Hepatocyte (in vitro differentiated cells): ENCODE measurements around the gene ARAP3. TPM values are rescaled to one million over a fixed set of nuclear protein-coding genes. Genes with fewer than 3 reads are reported as not detected.

ENCODE experiments used
- DNase-seq: peaks from one replicate; pipeline ENCODE4 v3.0.0-alpha.2; 2016; ENCODE audit warnings: low spot score
- H2AFZ ChIP-seq: fragments of 200-600 bp; sonication (generic); 2 replicates; pipeline ENCODE4 v1.6.0; 2016; ENCODE audit warnings: antibody characterized with exemption, mild to moderate bottlenecking
- H3K27ac ChIP-seq: fragments of 200-600 bp; sonication (generic); 2 replicates; pipeline ENCODE4 v1.5.1; 2016; ENCODE audit warnings: mild to moderate bottlenecking
- H3K27me3 ChIP-seq: fragments of 200-600 bp; sonication (generic); 2 replicates; pipeline ENCODE4 v1.6.1; 2016
- H3K36me3 ChIP-seq: fragments of 200-600 bp; sonication (generic); replicated peaks from 2 replicates; pipeline ENCODE4 v1.5.1; 2016; ENCODE audit warnings: low read depth; ENCODE audit not compliant: insufficient read depth
- H3K4me1 ChIP-seq: fragments of 200-600 bp; sonication (generic); 2 replicates; pipeline ENCODE4 v1.5.1; 2016; ENCODE audit warnings: mild to moderate bottlenecking, moderate library complexity; ENCODE audit not compliant: insufficient read depth
- H3K4me2 ChIP-seq: fragments of 200-600 bp; sonication (generic); 2 replicates; pipeline ENCODE4 v1.6.0; 2016
- H3K4me3 ChIP-seq: fragments of 200-600 bp; sonication (generic); 2 replicates; pipeline ENCODE4 v1.5.1; 2016; ENCODE audit warnings: mild to moderate bottlenecking
- H3K79me2 ChIP-seq: fragments of 200-600 bp; sonication (generic); 2 replicates; pipeline ENCODE4 v1.6.0; 2017; ENCODE audit warnings: mild to moderate bottlenecking
- H3K9me2 ChIP-seq: fragments of 200-600 bp; sonication (generic); replicated peaks from 2 replicates; pipeline ENCODE4 v1.6.0; 2017; ENCODE audit warnings: mild to moderate bottlenecking; ENCODE audit not compliant: insufficient read depth
- H3K9me3 ChIP-seq: fragments of 200-600 bp; sonication (generic); 2 replicates; pipeline ENCODE4 v1.5.1; 2016; ENCODE audit warnings: low read depth, mild to moderate bottlenecking
- H4K20me1 ChIP-seq: fragments of 200-600 bp; sonication (generic); 2 replicates; pipeline ENCODE4 v1.6.0; 2016; ENCODE audit warnings: mild to moderate bottlenecking; ENCODE audit not compliant: insufficient read depth, poor library complexity, severe bottlenecking
- EZH2 ChIP-seq: fragments of 200-600 bp; sonication (generic); IDR thresholded peaks from 2 replicates; pipeline ENCODE4 v1.6.1; 2016; ENCODE audit warnings: antibody characterized with exemption, mild to moderate bottlenecking, borderline replicate concordance
- EZH2phosphoT487 ChIP-seq: fragments of 200-600 bp; sonication (generic); IDR thresholded peaks from one replicate; pipeline ENCODE4 v1.6.1; 2018; ENCODE audit warnings: antibody characterized with exemption, mild to moderate bottlenecking, low read depth, moderate library complexity; ENCODE audit not compliant: unreplicated experiment, severe bottlenecking
- WGBS: methylation state at CpG from one replicate; pipeline ENCODE4 v1.1.6; 2016; ENCODE audit warnings: low lambda C conversion rate; ENCODE audit errors: missing lambda C conversion rate; 5-methylcytosine and 5-hydroxymethylcytosine counted together
- polyA plus RNA-seq: library from polyadenylated mRNA; unstranded; fragments of >200 nt; fragmentation: Nextera tagmentation; extraction: Ambion mirVana; gene quantifications from 2 replicates; pipeline ENCODE4 v1.2.1, GENCODE V29; 2016
- total RNA-seq: library from RNA; depleted of rRNA; stranded (reverse); fragments of >200 nt; gene quantifications from 2 replicates; pipeline ENCODE4 v1.2.3, GENCODE V29; 2014
- TF ChIP-seq, protein P1 (sequence below): fragments of 200-600 bp; sonication (generic); IDR thresholded peaks from 2 replicates; pipeline ENCODE4 v1.5.1; 2016; ENCODE audit warnings: antibody characterized with exemption, mild to moderate bottlenecking; ENCODE audit not compliant: poor library complexity

ARAP3 gene
- total and polyA plus RNA-seq, 2 experiments from 2014 or later: 5.1 to 8.6 TPM

DNA sequence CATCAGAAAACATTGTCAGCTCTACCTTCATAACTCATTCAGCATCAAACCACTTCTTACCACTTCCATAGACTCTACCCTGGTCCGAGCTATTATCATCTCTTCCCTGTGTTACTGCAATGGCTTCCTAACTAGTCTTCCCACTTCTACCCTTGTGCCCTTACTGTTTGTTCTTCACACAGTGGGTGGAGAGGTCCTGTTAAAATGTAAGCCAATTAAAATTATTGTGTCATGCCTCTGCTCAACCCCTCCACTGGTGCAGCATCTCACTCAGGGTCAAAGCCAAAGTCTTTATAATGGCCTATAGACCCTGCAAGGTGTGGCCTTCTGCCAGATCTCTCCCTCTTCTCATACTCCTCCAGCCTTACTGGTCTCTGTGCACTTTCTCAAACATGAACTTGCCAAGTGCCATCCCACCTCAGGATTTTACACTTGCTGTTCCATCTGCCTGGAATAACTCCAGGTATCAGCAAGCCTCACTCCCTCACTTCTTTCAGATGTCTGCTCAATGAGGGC, 22.8 kb upstream of the ARAP3 start:
- 70% methylated on average over 1 of the region's 1 CpG for WGBS
- H3K4me1 ChIP-seq: peaks cover 4% of the 10 kb centered on the region
- no peak overlapping the region for H2AFZ ChIP-seq
- no peak for DNase-seq
- H3K9me3 ChIP-seq: no peaks in the 10 kb centered on the region
- H3K36me3 ChIP-seq: no peaks in the 10 kb centered on the region
- peaks cover 57% of the 10 kb centered on the region for H3K27me3 ChIP-seq
- no peak overlapping the region for H3K4me2 ChIP-seq
- no peak for TF ChIP-seq EZH2
- TF ChIP-seq, protein P1, sequence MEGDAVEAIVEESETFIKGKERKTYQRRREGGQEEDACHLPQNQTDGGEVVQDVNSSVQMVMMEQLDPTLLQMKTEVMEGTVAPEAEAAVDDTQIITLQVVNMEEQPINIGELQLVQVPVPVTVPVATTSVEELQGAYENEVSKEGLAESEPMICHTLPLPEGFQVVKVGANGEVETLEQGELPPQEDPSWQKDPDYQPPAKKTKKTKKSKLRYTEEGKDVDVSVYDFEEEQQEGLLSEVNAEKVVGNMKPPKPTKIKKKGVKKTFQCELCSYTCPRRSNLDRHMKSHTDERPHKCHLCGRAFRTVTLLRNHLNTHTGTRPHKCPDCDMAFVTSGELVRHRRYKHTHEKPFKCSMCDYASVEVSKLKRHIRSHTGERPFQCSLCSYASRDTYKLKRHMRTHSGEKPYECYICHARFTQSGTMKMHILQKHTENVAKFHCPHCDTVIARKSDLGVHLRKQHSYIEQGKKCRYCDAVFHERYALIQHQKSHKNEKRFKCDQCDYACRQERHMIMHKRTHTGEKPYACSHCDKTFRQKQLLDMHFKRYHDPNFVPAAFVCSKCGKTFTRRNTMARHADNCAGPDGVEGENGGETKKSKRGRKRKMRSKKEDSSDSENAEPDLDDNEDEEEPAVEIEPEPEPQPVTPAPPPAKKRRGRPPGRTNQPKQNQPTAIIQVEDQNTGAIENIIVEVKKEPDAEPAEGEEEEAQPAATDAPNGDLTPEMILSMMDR: no peak
- TF ChIP-seq EZH2phosphoT487: no peak
- no peak overlapping the region for H3K27ac ChIP-seq
- H3K9me2 ChIP-seq: no peaks in the 10 kb centered on the region
- no peak overlapping the region for H3K4me3 ChIP-seq
- H3K79me2 ChIP-seq: no peaks in the 10 kb centered on the region
- H4K20me1 ChIP-seq: no peaks in the 10 kb centered on the region

DNA sequence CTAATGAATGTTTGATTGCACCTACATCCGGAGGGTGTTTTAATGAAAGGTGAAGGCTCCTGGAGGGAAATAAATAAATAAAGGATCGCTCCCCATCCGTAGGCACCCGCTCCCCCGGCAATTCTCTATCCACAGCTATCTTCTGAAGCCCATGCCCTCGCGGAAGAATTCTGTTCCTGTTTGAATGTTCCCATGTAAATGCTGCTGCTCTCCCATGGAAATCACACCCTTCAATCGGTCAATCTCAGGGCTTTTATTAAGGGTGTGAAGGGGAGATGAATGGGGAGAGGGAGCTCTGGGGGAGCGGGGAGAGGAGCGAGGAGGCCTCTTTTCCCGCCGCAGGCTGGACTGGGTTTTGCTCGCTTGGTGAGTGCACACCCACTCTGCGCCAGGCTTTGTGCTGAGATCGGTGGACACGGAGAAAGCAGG, 21.1 kb upstream of the ARAP3 start:
- TF ChIP-seq EZH2 (peak; percentile 41), EZH2phosphoT487 (no peak)
- TF ChIP-seq, protein P1: no peak
- H3K36me3 ChIP-seq: no peaks in the 10 kb centered on the region
- peak overlapping the region; percentile 97 for H3K4me2 ChIP-seq
- no peaks in the 10 kb centered on the region for H3K9me3 ChIP-seq
- peak overlapping the region; percentile 58 for H3K4me3 ChIP-seq
- no peak for DNase-seq
- H4K20me1 ChIP-seq: no peaks in the 10 kb centered on the region
- 11% methylated on average over 16 of the region's 16 CpGs for WGBS
- H3K79me2 ChIP-seq: no peaks in the 10 kb centered on the region
- H2AFZ ChIP-seq: peak overlapping the region; percentile 63
- H3K4me1 ChIP-seq: peaks cover 4% of the 10 kb centered on the region
- peaks cover 72% of the 10 kb centered on the region for H3K27me3 ChIP-seq
- H3K9me2 ChIP-seq: no peaks in the 10 kb centered on the region
- H3K27ac ChIP-seq: no peak overlapping the region

DNA sequence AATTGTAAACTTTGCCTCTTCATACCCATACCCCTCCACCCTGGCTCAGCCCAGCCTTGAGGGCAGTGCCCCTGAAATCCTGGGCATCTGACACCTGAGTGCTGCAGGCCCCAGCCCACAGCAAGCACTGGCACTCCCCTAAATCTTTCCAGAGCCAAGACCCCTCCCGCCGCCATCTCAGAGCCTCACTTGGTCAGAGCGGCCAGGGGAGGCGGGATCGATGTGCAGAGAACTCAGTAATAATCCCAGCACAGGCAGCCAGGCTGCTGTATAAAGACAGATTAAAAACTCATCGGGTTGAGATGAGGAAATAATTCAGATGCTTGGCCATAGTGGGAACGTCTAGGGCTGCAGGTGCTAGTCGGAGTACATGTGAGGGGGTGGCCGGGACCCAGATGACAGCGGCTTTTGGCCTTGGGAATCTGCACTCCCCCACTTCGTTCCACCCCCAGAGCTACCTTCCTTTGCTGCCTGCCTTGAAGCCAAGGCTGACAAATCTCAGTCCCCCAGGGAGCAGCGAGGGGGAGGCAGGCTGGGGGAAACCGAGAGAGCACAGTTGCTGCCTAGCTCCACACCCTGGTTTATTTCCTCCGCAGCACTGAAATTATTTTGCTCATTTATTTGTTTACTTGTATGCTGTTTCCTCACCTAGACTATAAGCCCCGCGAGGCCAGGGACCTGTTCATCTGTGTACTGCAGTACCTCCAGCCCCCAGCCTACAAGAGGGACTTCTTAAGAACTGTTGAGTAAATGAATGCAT, 19.5 kb upstream of the ARAP3 start:
- no peak overlapping the region for H3K4me3 ChIP-seq
- no peaks in the 10 kb centered on the region for H4K20me1 ChIP-seq
- H3K27ac ChIP-seq: no peak overlapping the region
- H3K4me1 ChIP-seq: peaks cover 4% of the 10 kb centered on the region
- no peaks in the 10 kb centered on the region for H3K9me3 ChIP-seq
- TF ChIP-seq EZH2phosphoT487 (no peak), EZH2 (no peak)
- TF ChIP-seq, protein P1: no peak
- H3K36me3 ChIP-seq: no peaks in the 10 kb centered on the region
- no peaks in the 10 kb centered on the region for H3K79me2 ChIP-seq
- DNase-seq: no peak
- WGBS: 58% methylated on average over 16 of the region's 16 CpGs
- no peak overlapping the region for H2AFZ ChIP-seq
- H3K4me2 ChIP-seq: peak overlapping the region; percentile 97
- no peaks in the 10 kb centered on the region for H3K9me2 ChIP-seq
- peaks cover 77% of the 10 kb centered on the region for H3K27me3 ChIP-seq
